Activated naive CD4-positive, alpha-beta T cell treated with Interleukin-2 at 50 U/mL for 16 hours (primary cell): ENCODE data around the gene MLH1.

ENCODE experiments used
- DNase-seq: peaks from one replicate; pipeline ENCODE4 v3.0.0-alpha.2; 2020

Gene MLH1

DNA sequence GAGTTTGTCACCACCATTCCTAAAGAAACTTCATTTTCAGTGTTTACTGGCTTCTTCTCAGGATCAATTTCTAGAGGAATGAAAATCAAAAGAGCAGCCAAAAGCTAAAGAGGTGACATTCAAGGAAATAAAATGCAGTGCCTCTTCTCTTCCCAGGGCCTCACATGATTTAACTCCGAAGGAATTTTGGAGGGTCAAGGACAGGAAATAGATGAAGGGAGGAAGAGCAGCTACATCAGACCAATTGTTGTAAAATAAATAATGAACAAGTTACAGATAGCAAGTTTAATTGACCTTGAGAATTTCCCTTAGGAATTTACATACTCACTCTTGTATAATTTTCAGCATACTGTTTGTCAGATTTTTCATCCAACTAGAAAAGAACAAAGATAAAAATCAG, 103.0 kb downstream of the MLH1 start:
- DNase-seq: no peak

DNA sequence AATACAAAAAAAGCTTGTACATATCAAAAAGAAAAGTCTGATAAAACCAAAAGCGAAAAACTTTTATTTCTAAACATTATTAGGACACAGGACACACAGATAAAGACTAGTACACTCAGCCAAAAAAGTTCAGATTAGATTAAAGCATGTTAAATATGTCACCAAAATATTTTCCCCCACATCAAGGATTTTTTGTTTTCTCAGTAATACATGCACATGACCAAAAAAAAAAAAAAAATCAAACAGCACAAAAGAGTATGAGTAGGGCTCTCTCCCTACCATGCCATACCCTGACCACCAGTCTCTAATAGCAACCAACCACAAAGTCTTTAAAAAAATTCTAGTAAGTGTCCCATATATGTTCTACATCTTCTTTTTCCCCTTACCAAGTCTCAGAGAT, 103.7 kb downstream of the MLH1 start:
- DNase-seq: no peak

DNA sequence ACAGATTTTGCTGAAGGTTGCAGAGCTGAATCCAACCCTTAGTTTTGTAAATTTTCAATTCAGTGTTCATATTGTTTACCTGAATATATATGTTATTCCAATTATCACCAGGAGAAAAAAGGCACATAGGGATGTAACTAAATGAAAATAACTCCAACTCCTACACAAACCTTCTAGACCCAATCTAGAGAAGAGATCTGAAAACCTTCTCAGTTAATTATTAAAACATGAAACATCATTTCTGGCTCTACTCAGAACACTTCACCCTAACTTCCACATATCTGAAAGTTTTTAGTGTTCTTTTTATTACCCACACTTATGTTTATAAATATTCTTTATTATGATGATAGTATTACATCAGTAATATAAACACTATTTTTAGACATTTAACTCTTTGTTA, 104.5 kb downstream of the MLH1 start:
- no peak for DNase-seq

DNA sequence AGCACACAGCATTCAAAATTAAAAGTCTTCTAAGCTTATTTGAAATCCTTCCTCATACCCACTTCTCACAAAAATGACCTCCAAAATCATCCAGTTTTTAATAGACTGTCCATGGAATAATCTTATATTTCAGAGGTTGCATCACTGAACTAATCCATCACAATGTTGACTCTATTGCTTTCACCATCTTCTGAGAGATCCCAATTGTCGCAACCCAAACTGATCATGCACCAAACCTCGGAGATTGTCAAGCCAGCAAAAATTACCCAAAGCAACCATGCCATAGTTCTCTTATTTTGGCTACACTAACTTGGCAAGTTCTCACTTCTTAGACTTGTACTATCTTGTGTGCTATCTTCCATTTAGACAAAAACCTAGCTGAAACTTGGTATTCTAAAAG, 105.6 kb downstream of the MLH1 start:
- DNase-seq: no peak

DNA sequence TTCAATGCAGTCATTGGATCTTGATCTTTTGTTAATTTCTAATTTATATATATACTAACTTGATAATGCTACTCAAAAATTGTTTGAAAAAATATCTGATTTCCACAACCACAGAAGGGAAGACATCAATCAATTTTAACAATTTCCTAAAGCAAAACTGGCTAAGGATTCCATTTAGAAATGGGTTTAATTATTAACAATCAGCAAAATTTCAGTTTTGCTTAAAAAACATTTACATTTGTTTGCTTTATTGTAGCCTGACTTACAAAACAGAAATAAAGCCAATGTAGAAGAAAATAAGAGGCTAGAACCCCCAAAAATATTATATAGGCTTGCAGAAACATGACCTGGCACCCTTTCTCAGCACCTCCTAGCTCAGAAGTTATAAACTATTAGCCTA, 106.2 kb downstream of the MLH1 start:
- no peak for DNase-seq

DNA sequence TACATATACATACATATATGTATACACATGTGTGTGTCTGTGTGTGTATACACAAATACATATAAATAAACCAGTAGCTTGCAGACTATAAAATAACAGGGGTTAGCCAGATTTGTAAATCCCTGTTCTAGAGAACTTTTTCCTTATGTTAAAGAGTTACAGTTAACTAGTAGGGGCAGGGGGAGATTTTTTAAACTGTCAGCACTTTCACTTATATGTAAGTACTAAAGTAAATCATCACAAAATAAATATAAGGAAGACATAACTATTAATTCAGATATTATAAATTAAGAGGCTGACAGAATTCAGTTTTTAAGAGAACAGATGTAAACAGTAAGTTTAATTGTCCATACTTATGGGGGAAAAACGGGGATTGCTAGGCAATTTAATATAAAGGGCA, 107.1 kb downstream of the MLH1 start:
- DNase-seq: no peak
